MM.1S (cell line): Measurements from ENCODE around the gene MAP3K12.

Experiments used
- DNase-seq: peaks from one replicate; pipeline ENCODE4 v3.0.0-alpha.2; 2015
- H2AFZ ChIP-seq: fragments of 300-600 bp; sonication (generic); 2 replicates; pipeline ENCODE4 v1.6.0; 2016; ENCODE audit warnings: antibody characterized with exemption, low read length
- H3F3A ChIP-seq: fragments of 300-600 bp; sonication (generic); 2 replicates; pipeline ENCODE4 v1.6.1; 2016; ENCODE audit warnings: mild to moderate bottlenecking, antibody characterized with exemption, low read length, moderate library complexity, mixed read lengths; ENCODE audit not compliant: insufficient read depth
- H3K27ac ChIP-seq: fragments of 300-600 bp; sonication (generic); 2 replicates; pipeline ENCODE4 v1.5.1; 2016; ENCODE audit warnings: mild to moderate bottlenecking, low read length
- H3K27me3 ChIP-seq: fragments of 300-600 bp; sonication (generic); replicated peaks from 2 replicates; pipeline ENCODE4 v1.6.0; 2016; ENCODE audit warnings: low read length; ENCODE audit not compliant: insufficient read depth
- H3K36me3 ChIP-seq: fragments of 300-600 bp; sonication (generic); replicated peaks from 2 replicates; pipeline ENCODE4 v1.6.1; 2016; ENCODE audit warnings: mild to moderate bottlenecking, low read length, mixed read lengths; ENCODE audit not compliant: insufficient read depth
- H3K4me1 ChIP-seq: fragments of 300-600 bp; sonication (generic); 2 replicates; pipeline ENCODE4 v1.6.1; 2016; ENCODE audit warnings: low read length, mixed read lengths
- H3K4me2 ChIP-seq: fragments of 300-600 bp; sonication (generic); 2 replicates; pipeline ENCODE4 v1.6.0; 2016; ENCODE audit warnings: low read depth, low read length
- H3K4me3 ChIP-seq: fragments of 300-600 bp; sonication (generic); 2 replicates; pipeline ENCODE4 v1.5.1; 2016; ENCODE audit warnings: low read length, mixed read lengths
- H3K79me2 ChIP-seq: fragments of 300-600 bp; sonication (generic); 2 replicates; pipeline ENCODE4 v1.6.1; 2016; ENCODE audit warnings: mixed run types, low read length, mixed read lengths
- H3K9ac ChIP-seq: fragments of 300-600 bp; sonication (generic); 2 replicates; pipeline ENCODE4 v1.6.1; 2016; ENCODE audit warnings: low read length, mixed read lengths
- H3K9me2 ChIP-seq: fragments of 300-600 bp; sonication (generic); replicated peaks from 2 replicates; pipeline ENCODE4 v1.6.1; 2016; ENCODE audit warnings: mild to moderate bottlenecking, low read length, mixed read lengths; ENCODE audit not compliant: insufficient read depth
- H3K9me3 ChIP-seq: fragments of 300-600 bp; sonication (generic); replicated peaks from 2 replicates; pipeline ENCODE4 v1.6.1; 2016; ENCODE audit warnings: mild to moderate bottlenecking, low read length, mixed read lengths; ENCODE audit not compliant: insufficient read depth
- H4K20me1 ChIP-seq: fragments of 300-600 bp; sonication (generic); 2 replicates; pipeline ENCODE4 v1.6.1; 2016; ENCODE audit warnings: mild to moderate bottlenecking, low read length, moderate library complexity, mixed read lengths; ENCODE audit not compliant: insufficient read depth
- CTCF ChIP-seq: fragments of 300-600 bp; sonication (generic); IDR thresholded peaks from 2 replicates; pipeline ENCODE4 v1.5.1; 2016; ENCODE audit warnings: antibody characterized with exemption, low read length, mixed read lengths
- EZH2 ChIP-seq: fragments of 300-600 bp; sonication (generic); optimal IDR thresholded peaks from 2 replicates; pipeline ENCODE3; 2017; ENCODE audit warnings: low read depth, mild to moderate bottlenecking, antibody characterized with exemption, low read length, mixed read lengths
- EZH2phosphoT487 ChIP-seq: fragments of 300-600 bp; sonication (generic); IDR thresholded peaks from 2 replicates; pipeline ENCODE4 v1.6.1; 2018; ENCODE audit warnings: antibody characterized with exemption, low read length

MAP3K12 gene

GRCh38 chr12:53497461-53497860, 1.8 kb downstream of the MAP3K12 start:
- Histone ChIP-seq H3K36me3 (no peaks in the 10 kb centered on the region), H3K9me3 (no peaks in the 10 kb centered on the region), H3K9me2 (no peaks in the 10 kb centered on the region), H3K4me3 (no peak overlapping the region), H3K79me2 (peaks cover 40% of the 10 kb centered on the region), H3K4me2 (no peak overlapping the region), H3F3A (peaks cover 18% of the 10 kb centered on the region), H3K9ac (no peak overlapping the region), H4K20me1 (no peaks in the 10 kb centered on the region), H2AFZ (no peak overlapping the region), H3K4me1 (peaks cover 25% of the 10 kb centered on the region), H3K27ac (no peak overlapping the region), H3K27me3 (no peaks in the 10 kb centered on the region)
- no peak for TF ChIP-seq EZH2phosphoT487
- no peak for TF ChIP-seq EZH2
- no peak for TF ChIP-seq CTCF
- no peak for DNase-seq

DNA sequence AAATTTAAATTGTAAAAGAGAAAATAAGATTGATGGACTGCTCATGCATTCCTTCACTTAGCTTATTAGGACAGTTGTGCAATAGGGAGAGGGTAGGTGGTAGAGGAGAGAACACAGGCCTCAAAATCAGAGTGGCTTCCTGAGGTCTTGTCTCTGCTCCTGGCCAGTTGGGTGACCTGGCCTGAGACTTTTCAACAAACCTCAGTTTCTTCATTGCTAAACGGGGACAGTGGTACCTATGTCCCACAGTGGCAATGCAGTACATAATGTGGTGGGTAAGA, 2.6 kb downstream of the MAP3K12 start:
- Histone ChIP-seq H4K20me1 (no peaks in the 10 kb centered on the region), H3K36me3 (no peaks in the 10 kb centered on the region), H3K4me2 (no peak overlapping the region), H3K4me3 (no peak overlapping the region), H2AFZ (no peak overlapping the region), H3K27ac (no peak overlapping the region), H3K79me2 (peaks cover 32% of the 10 kb centered on the region), H3K9ac (no peak overlapping the region), H3K9me2 (no peaks in the 10 kb centered on the region), H3F3A (peaks cover 22% of the 10 kb centered on the region), H3K4me1 (peaks cover 19% of the 10 kb centered on the region), H3K9me3 (no peaks in the 10 kb centered on the region), H3K27me3 (no peaks in the 10 kb centered on the region)
- TF ChIP-seq EZH2phosphoT487 (no peak), CTCF (no peak), EZH2 (no peak)
- no peak for DNase-seq

DNA sequence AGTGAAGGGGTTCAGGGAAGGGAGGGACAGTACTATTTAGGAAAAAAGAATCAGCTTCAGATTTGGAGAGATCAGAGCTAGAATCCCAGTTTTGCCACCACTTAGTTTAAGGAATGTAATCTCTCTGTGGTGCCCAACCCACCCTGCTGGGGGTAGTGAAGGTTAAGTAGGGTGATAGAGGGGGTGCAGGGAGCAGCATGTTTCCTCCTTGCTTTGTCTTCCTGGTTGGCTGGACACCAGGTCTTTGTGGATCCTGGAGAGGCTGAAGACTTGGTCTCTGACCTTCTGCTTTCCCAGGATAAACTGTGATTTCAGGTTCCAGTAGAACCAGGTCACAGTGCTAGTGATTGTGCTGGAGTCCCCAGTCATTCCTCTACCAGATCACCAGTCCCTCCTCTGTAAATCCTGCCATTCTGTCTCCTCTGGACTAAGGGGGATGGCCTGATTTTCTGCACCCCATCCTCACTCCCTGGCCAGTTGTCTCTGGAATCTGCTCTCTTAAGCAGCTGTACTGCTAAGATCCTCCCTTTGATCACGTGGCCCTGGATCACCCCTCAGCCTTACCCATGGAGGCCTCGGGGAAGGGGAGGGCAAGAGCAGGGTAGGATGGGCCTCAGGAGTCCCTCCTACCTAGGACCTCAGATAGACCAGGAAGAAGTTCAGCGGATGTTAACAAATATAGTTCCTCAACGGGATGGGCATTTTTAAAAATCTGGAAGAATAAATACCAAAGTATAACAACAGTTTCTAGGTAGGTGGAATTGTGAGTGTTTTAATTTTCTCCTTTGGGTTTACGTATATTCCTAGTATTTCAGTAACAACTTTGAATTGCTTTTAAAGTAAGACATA, 3.1 kb downstream of the MAP3K12 start:
- Histone ChIP-seq H2AFZ (no peak overlapping the region), H3K79me2 (peaks cover 27% of the 10 kb centered on the region), H3K9me2 (no peaks in the 10 kb centered on the region), H3F3A (peaks cover 22% of the 10 kb centered on the region), H3K9ac (no peak overlapping the region), H3K27ac (no peak overlapping the region), H3K4me2 (no peak overlapping the region), H3K9me3 (no peaks in the 10 kb centered on the region), H4K20me1 (no peaks in the 10 kb centered on the region), H3K4me1 (peaks cover 19% of the 10 kb centered on the region), H3K36me3 (no peaks in the 10 kb centered on the region), H3K27me3 (no peaks in the 10 kb centered on the region), H3K4me3 (no peak overlapping the region)
- no peak for DNase-seq
- TF ChIP-seq CTCF (no peak), EZH2 (no peak), EZH2phosphoT487 (no peak)
